ENCODE results near the gene PAX8. TPM values are rescaled to one million over a fixed set of nuclear protein-coding genes. Genes with fewer than 3 reads are reported as not detected.
A peak's percentile ranks its signal among the peaks of the same experiment; 100 is the strongest.

Gene PAX8
- total RNA-seq, 4 donors from 2014 or later = 0.58 to 2.1 (median 1.1) TPM

- no peaks in the 10 kb centered on the region for H3K27me3 ChIP-seq
- H3K4me1 ChIP-seq = peaks cover 7 to 24% (median 14%) of the 10 kb centered on the region in 4 donors
- TF ChIP-seq CTCF (IDR thresholded peaks at IDR 0.05) (peak; percentile 74 to 90 (median 88)), EP300 (IDR thresholded peaks at IDR 0.05) (no peak), POLR2A (IDR thresholded peaks at IDR 0.05; ENCODE audit: low read depth) (no peak), POLR2AphosphoS5 (IDR thresholded peaks at IDR 0.05) (peak in 1 of 2 donors; percentile 23)
- intact Hi-C loops (cut with DNase I) = loop anchor here (5.0 kb wide), 1 partner anchor 43 kb away; no protein-coding TSS in a partner anchor
- no peak overlapping the region for H3K27ac ChIP-seq (replicated peaks in 1 of 4)
- no peak for DNase-seq (ENCODE audit: extremely low spot score)
- WGBS = 21% methylated on average over 4 of the region's 5 CpGs
- H3K36me3 ChIP-seq = no peaks in the 10 kb centered on the region
- H3K9me3 ChIP-seq = no peaks in the 10 kb centered on the region
- no peak overlapping the region for H3K4me3 ChIP-seq
Measured at GRCh38 chr2:113203901-113204519, 74.7 kb downstream of the PAX8 start.

DNA sequence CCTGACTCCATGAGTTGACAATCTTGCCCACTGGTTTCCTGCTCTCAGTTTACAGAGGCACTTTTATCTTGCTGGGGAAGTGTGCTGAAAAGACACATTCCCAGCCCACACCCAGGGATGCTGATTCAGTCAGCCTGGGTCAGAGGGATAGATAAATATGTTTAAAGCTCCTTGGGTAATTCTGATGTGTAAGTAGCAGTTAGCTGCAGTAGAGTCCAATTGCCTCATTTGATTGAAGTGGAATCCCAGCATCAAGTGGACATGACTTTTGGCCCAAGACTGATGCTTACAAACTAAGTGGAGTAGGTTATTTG, 75.5 kb downstream of the PAX8 start:
- intact Hi-C loops (cut with DNase I) = loop anchor here (5.0 kb wide), 1 partner anchor 44 kb away; no protein-coding TSS in a partner anchor
- Histone ChIP-seq H3K4me1 (peaks cover 7 to 25% (median 21%) of the 10 kb centered on the region in 4 donors), H3K27me3 (no peaks in the 10 kb centered on the region), H3K4me3 (no peak overlapping the region), H3K36me3 (no peaks in the 10 kb centered on the region), H3K9me3 (no peaks in the 10 kb centered on the region), H3K27ac (replicated peaks in 1 of 4) (no peak overlapping the region)
- DNase-seq (ENCODE audit: extremely low spot score) = no peak
- TF ChIP-seq POLR2A (IDR thresholded peaks at IDR 0.05; ENCODE audit: low read depth) (no peak), POLR2AphosphoS5 (IDR thresholded peaks at IDR 0.05) (no peak), EP300 (IDR thresholded peaks at IDR 0.05) (no peak), CTCF (IDR thresholded peaks at IDR 0.05) (no peak)

GRCh38 chr2:113202305-113203216, 76.2 kb downstream of the PAX8 start:
- Histone ChIP-seq H3K4me1 (peaks cover 7 to 25% (median 21%) of the 10 kb centered on the region in 4 donors), H3K27ac (replicated peaks in 1 of 4) (no peak overlapping the region), H3K4me3 (no peak overlapping the region), H3K36me3 (no peaks in the 10 kb centered on the region), H3K9me3 (no peaks in the 10 kb centered on the region), H3K27me3 (no peaks in the 10 kb centered on the region)
- 92% methylated on average over 7 of the region's 13 CpGs for WGBS
- TF ChIP-seq POLR2AphosphoS5 (IDR thresholded peaks at IDR 0.05) (no peak), POLR2A (IDR thresholded peaks at IDR 0.05; ENCODE audit: low read depth) (no peak), CTCF (IDR thresholded peaks at IDR 0.05) (no peak), EP300 (IDR thresholded peaks at IDR 0.05) (no peak)
- DNase-seq (ENCODE audit: extremely low spot score) = no peak
- intact Hi-C loops (cut with DNase I) = loop anchor here (5.0 kb wide), 1 partner anchor 45 kb away; no protein-coding TSS in a partner anchor

DNA sequence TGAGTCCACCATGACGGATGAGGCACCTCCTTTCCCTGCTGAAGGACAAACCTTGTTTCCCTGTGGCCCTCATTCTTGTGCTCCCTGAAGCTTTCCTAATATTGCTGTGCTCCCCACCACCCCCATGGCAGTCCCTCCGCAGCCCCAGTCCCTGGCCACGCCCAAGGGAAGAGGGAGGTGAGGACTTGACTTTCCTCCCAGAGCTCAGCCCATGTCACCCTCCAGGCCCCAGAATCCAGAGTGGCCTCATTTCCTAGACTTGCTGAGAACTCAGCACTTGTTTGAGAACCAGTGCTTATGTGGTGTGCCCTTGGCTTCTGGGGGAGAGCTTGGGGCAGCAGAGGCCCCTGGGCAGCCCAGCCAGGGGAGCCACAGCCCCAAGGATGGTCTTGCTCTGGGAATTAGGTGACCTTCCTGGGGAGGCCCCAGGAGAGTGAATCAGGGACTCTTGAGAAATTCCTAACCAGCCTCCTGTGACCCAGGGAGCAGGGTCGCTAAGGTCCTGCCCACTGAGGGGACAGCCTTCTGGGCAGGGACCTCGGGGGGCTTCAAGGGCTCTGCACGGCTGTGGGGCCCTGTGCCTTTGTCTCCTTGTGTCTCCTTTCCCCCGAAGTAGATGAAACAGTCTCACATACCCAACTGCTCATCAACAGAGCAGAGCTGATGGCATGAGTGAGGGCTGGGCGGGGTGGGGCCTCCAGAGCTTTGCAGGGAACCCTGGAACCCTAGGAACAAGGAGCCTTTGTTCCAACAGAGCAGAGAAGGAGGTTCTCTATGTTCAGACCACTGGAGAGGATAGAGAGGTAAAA, 77.0 kb downstream of the PAX8 start:
- no peaks in the 10 kb centered on the region for H3K27me3 ChIP-seq
- no peak for DNase-seq (ENCODE audit: extremely low spot score)
- 91% methylated on average over 7 of the region's 8 CpGs for WGBS
- H3K9me3 ChIP-seq = no peaks in the 10 kb centered on the region
- no peak for TF ChIP-seq EP300 (IDR thresholded peaks at IDR 0.05)
- no peak for TF ChIP-seq CTCF (IDR thresholded peaks at IDR 0.05)
- TF ChIP-seq POLR2A (IDR thresholded peaks at IDR 0.05; ENCODE audit: low read depth) = no peak
- no peak for TF ChIP-seq POLR2AphosphoS5 (IDR thresholded peaks at IDR 0.05)
- intact Hi-C loops (cut with DNase I) = loop anchor here (2.0 to 5.0 kb wide), 2 partner anchors 46 to 171 kb away; no protein-coding TSS in a partner anchor
- H3K4me1 ChIP-seq = peaks cover 7 to 25% (median 21%) of the 10 kb centered on the region in 4 donors
- H3K36me3 ChIP-seq = no peaks in the 10 kb centered on the region
- no peak overlapping the region for H3K4me3 ChIP-seq
- peak overlapping the region in 2 of 4 donors; percentile 30 to 35 for H3K27ac ChIP-seq (replicated peaks in 1 of 4)
